GM23338 (cell line): ENCODE measurements around the gene PTPRC. TPM values are rescaled to one million over a fixed set of nuclear protein-coding genes. Genes with fewer than 3 reads are reported as not detected.

Source experiments
- ATAC-seq: fragments of 200-7000 bp; cut with Tn5 transposase; 3 replicates; pipeline ENCODE4 v1.9.1; 2020
- DNase-seq: peaks from one replicate; pipeline ENCODE4 v3.0.0-alpha.2; 2015; ENCODE audit warnings: low spot score
- H2AFZ ChIP-seq: fragments of 200-600 bp; sonication (generic); 2 replicates; pipeline ENCODE4 v1.8.0; 2016; ENCODE audit warnings: antibody characterized with exemption, mild to moderate bottlenecking, moderate library complexity
- H3F3A ChIP-seq: fragments of 200-600 bp; sonication (generic); replicated peaks from 2 replicates; pipeline ENCODE4 v1.8.0; 2017; ENCODE audit warnings: antibody characterized with exemption, mixed run types, low read depth
- H3K27ac ChIP-seq: fragments of 200-600 bp; sonication (generic); 2 replicates; pipeline ENCODE4 v1.6.1; 2016; ENCODE audit warnings: low read depth
- H3K27me3 ChIP-seq: fragments of 200-600 bp; sonication (generic); 2 replicates; pipeline ENCODE4 v1.8.0; 2016; ENCODE audit warnings: mild to moderate bottlenecking, mixed run types, moderate library complexity; ENCODE audit not compliant: insufficient read depth
- H3K36me3 ChIP-seq: fragments of 200-600 bp; sonication (generic); 2 replicates; pipeline ENCODE4 v1.8.0; 2016; ENCODE audit warnings: mild to moderate bottlenecking; ENCODE audit not compliant: insufficient read depth
- H3K4me1 ChIP-seq: fragments of 200-600 bp; sonication (generic); 2 replicates; pipeline ENCODE4 v1.8.0; 2016; ENCODE audit warnings: mild to moderate bottlenecking, moderate library complexity; ENCODE audit not compliant: insufficient read depth
- H3K4me2 ChIP-seq: fragments of 200-600 bp; sonication (generic); 2 replicates; pipeline ENCODE4 v1.7.1; 2017; ENCODE audit warnings: mixed run types
- H3K4me3 ChIP-seq: fragments of 200-600 bp; sonication (generic); 2 replicates; pipeline ENCODE4 v1.6.1; 2016; ENCODE audit warnings: mixed run types
- H3K79me2 ChIP-seq: fragments of 200-600 bp; sonication (generic); replicated peaks from 2 replicates; pipeline ENCODE4 v1.8.0; 2017; ENCODE audit warnings: mild to moderate bottlenecking; ENCODE audit not compliant: insufficient read depth
- H3K9me2 ChIP-seq: fragments of 200-600 bp; sonication (generic); 2 replicates; pipeline ENCODE4 v1.8.0; 2017; ENCODE audit not compliant: insufficient read depth
- H4K20me1 ChIP-seq: fragments of 200-600 bp; sonication (generic); replicated peaks from 2 replicates; pipeline ENCODE4 v1.8.0; 2017; ENCODE audit warnings: mild to moderate bottlenecking; ENCODE audit not compliant: insufficient read depth
- H3K27ac Mint-ChIP-seq: 2 replicates; pipeline ENCODE4 v1.8.0; 2020; ENCODE audit warnings: inconsistent platforms, mild to moderate bottlenecking, moderate library complexity, mixed read lengths
- H3K27me3 Mint-ChIP-seq: 3 replicates; pipeline ENCODE4 v1.8.0; 2022; ENCODE audit warnings: low read depth, mild to moderate bottlenecking, moderate library complexity, mixed read lengths, inconsistent platforms; ENCODE audit not compliant: insufficient read depth, poor library complexity
- H3K36me3 Mint-ChIP-seq: 3 replicates; pipeline ENCODE4 v1.8.0; 2021; ENCODE audit warnings: low read depth, mild to moderate bottlenecking, inconsistent platforms, moderate library complexity, mixed read lengths
- H3K4me1 Mint-ChIP-seq: 3 replicates; pipeline ENCODE4 v1.8.0; 2020; ENCODE audit warnings: mild to moderate bottlenecking, inconsistent platforms, mixed read lengths
- H3K4me3 Mint-ChIP-seq: 3 replicates; pipeline ENCODE4 v1.8.0; 2021; ENCODE audit warnings: moderate library complexity, mild to moderate bottlenecking, inconsistent platforms, mixed read lengths
- H3K9me3 Mint-ChIP-seq: 3 replicates; pipeline ENCODE4 v1.8.0; 2020; ENCODE audit warnings: moderate library complexity, mild to moderate bottlenecking, inconsistent platforms, mixed read lengths
- CREB1 ChIP-seq: fragments of 250-450 bp; sonication (Bioruptor Pico); IDR thresholded peaks from 2 replicates; pipeline ENCODE4 v1.5.0; 2020; ENCODE audit warnings: low read depth, mild to moderate bottlenecking, moderate library complexity
- CTCF ChIP-seq, 2 experiments: fragments of 200-600 bp in 1 of 2; sonication (generic) in 1 of 2; conservative IDR thresholded peaks; 2 replicates each; pipeline versions ENCODE4 v1.5.1 to v1.6.1; 2016 to 2017; ENCODE audit warnings: antibody characterized with exemption in 2 of 2, low read depth in 2 of 2, mild to moderate bottlenecking in 2 of 2, moderate library complexity in 1 of 2
- ETS1 ChIP-seq: IDR thresholded peaks from 2 replicates; pipeline ENCODE4 v1.6.1; 2016; ENCODE audit warnings: antibody characterized with exemption
- EZH2phosphoT487 ChIP-seq: fragments of 200-600 bp; sonication (generic); IDR thresholded peaks from one replicate; pipeline ENCODE4 v1.8.1; 2018; ENCODE audit warnings: antibody characterized with exemption; ENCODE audit not compliant: unreplicated experiment
- JUNB ChIP-seq: IDR thresholded peaks from one replicate; pipeline ENCODE4 v1.6.1; 2016; ENCODE audit warnings: antibody characterized with exemption; ENCODE audit not compliant: unreplicated experiment
- POLR2AphosphoS5 ChIP-seq: IDR thresholded peaks from 2 replicates; pipeline ENCODE4 v1.6.1; 2016; ENCODE audit warnings: antibody characterized with exemption, low read depth
- REST ChIP-seq: IDR thresholded peaks from one replicate; pipeline ENCODE4 v1.6.1; 2018; ENCODE audit warnings: antibody characterized with exemption; ENCODE audit not compliant: unreplicated experiment
- ZNF331 ChIP-seq: fragments of 250-450 bp; sonication (Bioruptor Pico); IDR thresholded peaks from 2 replicates; pipeline ENCODE4 v1.5.0; 2020; ENCODE audit warnings: low read depth, mild to moderate bottlenecking, moderate library complexity
- ZNF462 ChIP-seq: fragments of 250-450 bp; sonication (Bioruptor Pico); IDR thresholded peaks from 2 replicates; pipeline ENCODE4 v1.5.0; 2020; ENCODE audit warnings: mild to moderate bottlenecking, moderate library complexity
- polyA plus RNA-seq: library from polyadenylated mRNA; unstranded; fragments of >200 nt; fragmentation: Nextera tagmentation; extraction: Ambion mirVana; gene quantifications from 2 replicates; pipeline ENCODE4 v1.2.1, GENCODE V29; 2016
- total RNA-seq: library from RNA; depleted of rRNA; stranded (reverse); fragments of >200 nt; shearing (Covaris generic); gene quantifications from 2 replicates; pipeline ENCODE4 v1.2.3, GENCODE V29; 2014

Gene PTPRC
- total and polyA plus RNA-seq, 2 experiments from 2014 or later = 0.10 to 0.52 TPM

- no peak overlapping the region for H2AFZ ChIP-seq
These were observed 9.8 kb downstream of the PTPRC start for GRCh38 chr1:198648592-198648991.

More at GRCh38 chr1:198648592-198648991, 9.8 kb downstream of the PTPRC start:
- Histone ChIP-seq H3K9me2 (no peaks in the 10 kb centered on the region), H3K4me2 (no peak overlapping the region), H3K36me3 (no peaks in the 10 kb centered on the region), H3K79me2 (no peaks in the 10 kb centered on the region), H3K27ac (no peak overlapping the region), H4K20me1 (no peaks in the 10 kb centered on the region), H3K4me1 (peaks cover 16% of the 10 kb centered on the region), H3K4me3 (no peak overlapping the region), H3F3A (no peaks in the 10 kb centered on the region), H3K27me3 (no peaks in the 10 kb centered on the region)
- H3K4me3 Mint-ChIP-seq = no peak overlapping the region
- no peak overlapping the region for H3K27ac Mint-ChIP-seq
- ATAC-seq (no peak), DNase-seq (no peak)
- H3K27me3 Mint-ChIP-seq = peaks cover 3% of the 10 kb centered on the region
- H3K36me3 Mint-ChIP-seq = no peaks in the 10 kb centered on the region
- no peaks in the 10 kb centered on the region; the same call in 2 of the 3 replicates for H3K9me3 Mint-ChIP-seq
- peaks cover 16% of the 10 kb centered on the region; the same call in 2 of the 3 replicates for H3K4me1 Mint-ChIP-seq
- TF ChIP-seq CREB1 (CRISPR knock-in tag) = no peak
- no peak for TF ChIP-seq ZNF331 (CRISPR knock-in tag)
- TF ChIP-seq REST = no peak
- TF ChIP-seq ZNF462 = no peak
- TF ChIP-seq EZH2phosphoT487 = no peak
- no peak for TF ChIP-seq JUNB
- no peak for TF ChIP-seq POLR2AphosphoS5
- TF ChIP-seq ETS1 = no peak
- no peak for TF ChIP-seq CTCF (conservative IDR thresholded peaks at IDR 0.05; ENCODE audit: low read depth in 2 of 2)
